Right lobe of liver (tissue), 4 donors: Measurements from ENCODE around the gene HHAT.

Experiments used
- POLR2A ChIP-seq: fragments of 450-650 bp; IDR thresholded peaks from one replicate; pipeline ENCODE4 v1.6.1; 2017; ENCODE audit warnings: antibody characterized with exemption, mild to moderate bottlenecking
- TF ChIP-seq, protein P1 (sequence below), 4 donors: fragments of 200-600 bp in 3 of 4; fragments of 450-650 bp in 1 of 4; IDR thresholded peaks; one replicate each; pipeline versions ENCODE4 v1.5.1 to v1.8.0; 2016 to 2022; ENCODE audit warnings: antibody characterized with exemption in 4 of 4, mild to moderate bottlenecking in 2 of 4
- donor health status: DM: no; HTN: no; CAD: no.
- donor health status: DM: no; HTN: no; CAD: no.
- donor health status: DM: no; HTN: yes; CAD: no.

DNA sequence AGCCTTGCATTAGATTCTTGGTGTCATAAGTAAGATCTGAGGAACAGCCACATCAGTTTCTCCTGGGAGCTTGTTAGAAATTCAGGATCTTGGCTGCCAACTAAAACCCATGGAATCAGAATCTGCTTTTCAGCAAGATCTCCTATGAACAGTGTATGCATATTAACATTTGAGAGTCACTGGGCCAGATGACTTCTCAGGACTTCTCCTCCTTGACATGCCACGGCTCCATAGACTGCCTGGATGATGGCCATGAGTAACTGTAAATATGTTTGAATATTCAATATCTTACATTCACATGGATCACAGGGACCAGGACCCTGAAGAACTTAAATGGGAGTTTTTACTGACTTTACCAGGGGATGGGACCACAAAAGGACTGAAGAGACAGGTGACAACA is 148.0 kb downstream of the HHAT start:
- TF ChIP-seq, protein P1, sequence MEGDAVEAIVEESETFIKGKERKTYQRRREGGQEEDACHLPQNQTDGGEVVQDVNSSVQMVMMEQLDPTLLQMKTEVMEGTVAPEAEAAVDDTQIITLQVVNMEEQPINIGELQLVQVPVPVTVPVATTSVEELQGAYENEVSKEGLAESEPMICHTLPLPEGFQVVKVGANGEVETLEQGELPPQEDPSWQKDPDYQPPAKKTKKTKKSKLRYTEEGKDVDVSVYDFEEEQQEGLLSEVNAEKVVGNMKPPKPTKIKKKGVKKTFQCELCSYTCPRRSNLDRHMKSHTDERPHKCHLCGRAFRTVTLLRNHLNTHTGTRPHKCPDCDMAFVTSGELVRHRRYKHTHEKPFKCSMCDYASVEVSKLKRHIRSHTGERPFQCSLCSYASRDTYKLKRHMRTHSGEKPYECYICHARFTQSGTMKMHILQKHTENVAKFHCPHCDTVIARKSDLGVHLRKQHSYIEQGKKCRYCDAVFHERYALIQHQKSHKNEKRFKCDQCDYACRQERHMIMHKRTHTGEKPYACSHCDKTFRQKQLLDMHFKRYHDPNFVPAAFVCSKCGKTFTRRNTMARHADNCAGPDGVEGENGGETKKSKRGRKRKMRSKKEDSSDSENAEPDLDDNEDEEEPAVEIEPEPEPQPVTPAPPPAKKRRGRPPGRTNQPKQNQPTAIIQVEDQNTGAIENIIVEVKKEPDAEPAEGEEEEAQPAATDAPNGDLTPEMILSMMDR (IDR thresholded peaks at IDR 0.05) = no peak
- no peak for TF ChIP-seq POLR2A
